GM18511 (cell line): Measurements from ENCODE around the gene CHMP1B.
"Not testable (repeated sequence)": the region's sequence is repeated elsewhere in the genome, so short reads cannot be mapped to it uniquely, and the experiment has no call there.

ENCODE experiments used
- ATAC-seq: cut with Tn5 transposase; IDR thresholded peaks from one replicate; pipeline ENCODE4 v1.9.1; 2021; ENCODE audit warnings: mild to moderate bottlenecking, moderate library complexity; ENCODE audit not compliant: unreplicated experiment

CHMP1B gene

GRCh38 chr18:11866764-11867163, 15.6 kb downstream of the CHMP1B start:
- no peak for ATAC-seq

DNA sequence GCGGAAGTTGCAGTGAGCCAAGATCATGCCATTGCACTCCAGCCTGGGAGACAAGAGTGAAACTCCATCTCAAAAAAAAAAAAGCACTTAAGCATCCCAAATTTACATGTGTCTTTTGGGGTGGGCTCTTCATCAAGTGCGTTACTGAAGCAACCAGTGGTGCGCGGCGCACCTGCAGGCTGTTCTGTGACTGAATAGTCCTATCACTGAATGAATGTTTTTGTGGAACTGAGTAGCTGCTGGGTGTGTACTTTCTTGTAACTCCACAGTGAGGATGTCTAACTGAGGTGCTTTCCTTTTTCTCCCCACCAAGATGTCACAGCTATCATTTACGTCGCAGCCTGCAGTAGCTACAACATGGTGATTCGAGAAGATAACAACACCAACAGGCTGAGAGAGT, 17.0 kb downstream of the CHMP1B start:
- no peak for ATAC-seq

DNA sequence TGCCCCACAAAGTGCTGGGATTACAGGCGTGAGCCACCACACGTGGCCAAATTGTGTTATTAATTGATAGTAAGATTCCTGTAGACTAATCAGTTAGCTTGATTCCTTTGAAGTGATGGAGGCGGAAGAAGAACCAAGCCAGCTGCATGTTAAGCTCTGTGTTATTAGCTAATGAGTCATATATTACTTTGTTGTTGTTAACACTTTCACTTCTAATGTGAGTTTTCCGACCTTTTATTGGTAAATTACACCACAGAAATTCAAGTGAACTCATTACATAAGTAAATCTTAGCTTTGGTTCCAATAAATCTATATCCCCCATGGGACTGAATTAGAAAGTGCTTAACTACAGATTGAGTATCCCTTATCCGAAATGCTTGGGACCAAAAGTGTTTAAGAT, 20.3 kb downstream of the CHMP1B start:
- ATAC-seq, result no peak

DNA sequence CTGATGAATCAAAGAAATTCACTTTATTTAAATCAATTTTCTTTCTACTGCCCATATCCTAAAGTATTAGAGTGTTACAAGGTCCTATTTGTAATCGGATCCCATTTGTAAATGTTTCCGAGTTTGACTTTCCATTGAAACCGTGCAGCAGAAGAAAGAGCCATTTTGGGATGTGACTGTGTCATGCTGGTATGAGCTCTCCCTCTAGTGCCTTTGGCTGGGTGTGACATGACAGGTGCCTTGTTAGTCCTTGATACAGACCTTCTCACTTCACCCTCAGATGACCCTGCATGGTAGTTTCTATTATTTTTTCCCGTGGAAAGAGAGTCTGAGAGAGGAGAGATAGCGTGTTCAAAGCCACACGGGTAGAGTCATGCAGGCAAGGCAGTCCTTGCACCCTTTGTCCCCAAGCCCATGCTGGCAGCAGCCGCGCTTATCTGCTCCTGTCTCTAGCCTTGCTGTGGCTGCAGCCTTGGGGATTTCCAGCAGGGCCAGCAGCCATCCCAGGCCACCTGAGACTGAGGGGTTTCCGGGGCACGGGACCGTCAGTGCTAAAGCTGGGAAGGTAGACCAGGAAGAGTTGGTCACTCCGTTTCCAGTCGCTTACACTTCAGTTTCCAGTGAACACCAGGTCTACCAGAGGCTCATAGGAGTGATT, 21.4 kb downstream of the CHMP1B start:
- ATAC-seq, result no peak

- ATAC-seq, result no peak
These were observed 22.6 kb downstream of the CHMP1B start for GRCh38 chr18:11873670-11874340.

DNA sequence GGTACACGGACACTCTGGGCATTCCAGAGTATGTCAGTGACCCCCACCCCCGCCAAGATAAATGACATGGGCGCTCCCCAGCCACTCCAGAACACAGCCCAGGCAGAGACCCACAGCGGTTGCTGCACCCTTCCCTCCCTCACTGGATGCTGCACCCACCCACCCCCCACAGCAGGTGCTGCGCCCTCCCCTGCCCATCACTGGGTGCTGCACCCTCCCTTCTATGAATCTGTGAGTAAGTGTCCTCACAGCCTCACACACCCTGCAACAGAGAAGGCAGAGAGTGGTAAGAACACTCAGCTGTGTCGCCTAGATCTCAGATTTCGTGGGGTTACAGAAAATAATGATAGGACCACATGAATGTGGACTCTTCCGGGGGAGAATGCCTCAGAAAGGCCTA, 23.5 kb downstream of the CHMP1B start:
- no peak for ATAC-seq

GRCh38 chr18:11877497-11878135, 26.4 kb downstream of the CHMP1B start:
- no peak for ATAC-seq

DNA sequence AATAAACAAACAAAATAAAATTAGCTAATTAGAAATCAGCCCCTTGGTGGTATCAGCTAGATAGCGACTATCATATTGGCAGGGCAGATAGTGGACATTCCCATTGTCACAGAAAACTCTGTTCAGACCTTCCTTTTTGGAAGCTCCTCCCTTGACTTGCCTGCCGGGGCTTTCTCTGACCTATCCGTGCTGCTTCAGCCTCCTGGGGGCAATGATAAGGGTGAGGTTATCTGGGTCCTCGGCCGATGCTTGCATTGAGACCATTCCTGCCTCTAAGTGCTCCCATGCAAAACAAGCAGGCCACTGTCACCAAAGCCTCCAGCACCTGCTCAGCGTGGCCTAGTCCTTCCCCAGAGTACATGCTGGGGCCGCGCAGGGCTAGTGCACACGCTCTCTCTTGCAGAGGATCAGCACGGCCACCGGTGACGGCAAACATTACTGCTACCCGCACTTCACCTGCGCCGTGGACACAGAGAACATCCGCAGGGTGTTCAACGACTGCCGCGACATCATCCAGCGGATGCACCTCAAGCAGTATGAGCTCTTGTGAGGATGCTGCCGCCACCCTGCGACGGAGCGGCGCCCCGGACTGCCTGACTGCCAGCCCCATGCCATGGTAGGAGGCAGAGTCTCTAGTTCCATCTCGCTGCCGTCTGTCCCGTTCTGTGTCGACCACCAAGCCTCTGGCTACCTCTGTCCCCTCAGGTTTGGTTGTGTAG, 29.5 kb downstream of the CHMP1B start:
- ATAC-seq, result no peak

- ATAC-seq, result no peak
These were observed 31.4 kb downstream of the CHMP1B start for GRCh38 chr18:11882636-11883035.

GRCh38 chr18:11883153-11883552, 31.9 kb downstream of the CHMP1B start:
- ATAC-seq, result peak; percentile 89

DNA sequence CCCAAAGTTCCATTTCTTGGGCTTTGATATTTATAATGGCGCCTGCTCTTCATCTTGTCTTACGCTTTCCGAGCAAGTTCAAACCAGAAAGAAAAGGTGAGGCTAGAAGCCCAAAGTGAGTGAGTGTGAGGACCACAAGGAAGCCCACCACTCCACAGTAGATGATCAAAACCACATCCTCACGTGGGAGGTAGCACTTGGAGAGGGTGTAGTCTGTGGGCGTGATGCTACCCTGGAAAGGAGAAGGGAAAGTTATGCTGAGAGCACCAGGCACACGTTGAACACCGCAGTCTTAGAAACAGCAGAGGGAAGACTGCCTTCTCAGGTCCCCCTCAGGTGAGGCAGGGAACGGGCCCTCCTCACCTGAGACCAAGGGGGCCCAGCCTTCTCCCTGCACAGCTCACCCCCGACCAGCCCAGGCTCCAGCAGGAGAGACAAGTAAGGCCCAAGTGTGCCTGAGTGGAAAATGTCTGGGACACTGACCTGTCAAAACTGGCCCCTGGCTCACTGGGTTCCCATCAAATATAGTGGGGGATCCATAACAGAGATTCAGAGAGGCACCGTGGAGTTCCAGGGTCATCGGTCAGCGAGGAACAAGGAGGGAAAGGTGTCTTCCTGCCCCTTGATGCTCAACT, 33.3 kb downstream of the CHMP1B start:
- ATAC-seq, result no peak

GRCh38 chr18:11885278-11885947, 34.2 kb downstream of the CHMP1B start:
- ATAC-seq, result no peak

DNA sequence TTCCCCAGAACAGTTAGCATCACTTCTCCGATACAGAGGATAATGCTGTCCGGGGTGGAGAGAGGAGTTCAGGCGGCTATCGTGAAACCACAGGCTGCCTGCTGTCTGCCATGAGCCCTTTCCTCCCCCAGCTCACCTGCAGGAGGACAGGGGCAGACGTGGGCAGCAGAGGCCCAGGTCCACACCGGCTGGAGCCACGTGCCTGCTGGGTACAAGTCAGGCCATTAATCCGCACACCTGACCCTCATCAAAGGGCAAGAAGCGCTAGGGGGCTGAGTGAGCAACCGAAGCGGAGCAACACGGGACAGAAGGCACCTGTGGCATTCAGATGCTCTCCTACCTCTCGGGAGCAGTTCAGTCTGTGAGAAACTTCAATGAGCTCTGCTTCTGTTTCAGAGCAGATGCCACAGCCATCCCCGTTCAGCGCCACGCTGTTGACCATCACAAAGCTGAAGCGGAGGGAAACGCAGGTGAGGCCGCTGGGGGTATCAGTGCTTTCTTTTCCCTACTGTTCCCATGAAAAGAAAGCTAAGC, 35.4 kb downstream of the CHMP1B start:
- ATAC-seq, result no peak

- ATAC-seq, result no peak
These were observed 36.3 kb downstream of the CHMP1B start for GRCh38 chr18:11887328-11888128.

DNA sequence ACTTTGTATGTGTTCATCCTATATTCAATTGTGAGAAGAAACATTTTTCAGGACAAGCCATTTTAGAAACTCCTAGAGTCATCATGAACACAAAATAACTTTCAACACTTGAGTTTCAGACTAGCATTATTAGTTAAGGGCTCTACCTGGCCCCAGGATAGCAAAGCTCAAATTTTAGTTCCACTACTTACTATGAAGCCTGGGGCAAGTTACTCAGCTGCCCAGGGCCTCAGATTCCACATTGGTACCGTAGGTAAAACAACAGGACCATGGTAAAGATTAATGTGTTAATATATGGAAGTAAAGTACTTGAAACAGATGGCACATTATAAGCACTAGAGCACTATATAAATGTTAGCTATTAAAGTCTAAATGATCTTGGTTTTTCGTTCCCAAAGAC, 37.5 kb downstream of the CHMP1B start:
- ATAC-seq, result no peak

DNA sequence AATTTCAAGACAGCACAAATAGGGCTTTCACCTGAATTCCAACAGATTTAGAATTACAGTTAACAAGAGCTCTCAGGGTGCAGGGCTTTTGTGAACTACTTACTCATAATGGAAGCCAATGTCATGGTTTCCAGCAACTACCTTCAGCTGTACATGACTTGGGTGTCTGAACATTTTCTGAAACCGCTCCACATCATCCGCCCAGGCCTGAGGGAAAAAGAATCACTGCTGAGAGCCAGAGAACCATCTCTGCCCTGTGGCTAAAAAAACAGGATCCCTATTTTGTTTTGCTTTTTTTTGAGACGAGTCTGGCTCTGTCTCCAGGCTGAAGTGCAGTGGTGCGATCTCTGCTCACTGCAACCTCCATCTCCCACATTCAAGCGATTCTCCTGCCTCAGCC, 38.1 kb downstream of the CHMP1B start:
- ATAC-seq, result no peak

- ATAC-seq, result no peak
These were observed 40.5 kb downstream of the CHMP1B start for GRCh38 chr18:11891737-11892136.

DNA sequence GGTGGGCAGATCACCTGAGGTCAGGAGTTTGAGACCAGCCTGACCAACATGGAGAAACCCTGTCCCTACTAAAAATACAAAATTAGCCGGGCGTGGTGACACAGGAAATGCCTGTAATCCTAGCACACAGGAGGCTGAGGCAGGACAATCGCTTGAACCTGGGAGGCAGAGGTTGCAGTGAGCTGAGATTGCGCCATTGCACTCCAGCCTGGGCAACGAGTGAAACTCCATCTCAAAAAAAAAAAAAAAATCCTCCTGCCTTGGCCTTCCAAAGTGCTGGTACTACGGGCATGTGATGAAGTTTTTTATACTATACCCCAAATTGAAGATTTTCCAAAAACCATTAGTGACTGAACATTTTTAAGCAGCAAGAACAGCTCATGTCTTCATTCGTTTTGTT, 41.2 kb downstream of the CHMP1B start:
- ATAC-seq, result not testable (repeated sequence)

DNA sequence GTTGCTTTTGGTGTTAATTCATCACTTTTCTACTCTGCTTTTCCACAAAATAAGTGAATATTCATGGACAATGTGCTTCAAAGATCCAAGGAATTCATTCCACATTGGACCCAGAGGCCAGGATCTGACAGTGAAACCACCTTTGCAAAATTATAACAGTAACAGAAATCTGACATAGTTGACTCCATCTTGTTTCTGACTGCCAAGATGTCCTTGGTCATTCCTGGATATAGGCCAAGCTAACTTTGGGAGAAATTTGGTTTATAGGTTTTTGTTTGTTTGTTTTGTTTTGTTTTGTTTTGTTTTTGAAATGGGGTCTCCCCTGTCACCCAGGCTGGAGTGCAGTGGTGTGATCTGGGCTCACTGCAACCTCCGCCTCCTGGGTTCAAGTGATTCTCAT, 46.6 kb downstream of the CHMP1B start:
- no peak for ATAC-seq

- ATAC-seq, result no peak
These were observed 47.9 kb downstream of the CHMP1B start for GRCh38 chr18:11899063-11899462.
